KMS-11 (cell line): ENCODE results near the gene FER1L5.

Experiments used
- H2AFZ ChIP-seq: fragments of 200-600 bp; sonication (generic); 2 replicates; pipeline ENCODE4 v1.6.1; 2016; ENCODE audit warnings: antibody characterized with exemption, mixed run types, low read depth
- H3K27ac ChIP-seq: fragments of 200-600 bp; sonication (generic); 2 replicates; pipeline ENCODE4 v1.6.1; 2016; ENCODE audit warnings: mild to moderate bottlenecking, mixed run types
- H3K27me3 ChIP-seq: fragments of 200-600 bp; sonication (generic); 2 replicates; pipeline ENCODE4 v1.6.1; 2017; ENCODE audit warnings: mild to moderate bottlenecking, low read depth, mixed run types, moderate library complexity; ENCODE audit not compliant: insufficient read depth
- H3K36me3 ChIP-seq: fragments of 200-600 bp; sonication (generic); 2 replicates; pipeline ENCODE4 v1.6.1; 2017; ENCODE audit warnings: mild to moderate bottlenecking, mixed run types; ENCODE audit not compliant: insufficient read depth
- H3K4me1 ChIP-seq: fragments of 200-600 bp; sonication (generic); 2 replicates; pipeline ENCODE4 v1.6.1; 2016; ENCODE audit warnings: mild to moderate bottlenecking, low read depth, mixed run types; ENCODE audit not compliant: poor library complexity, severe bottlenecking
- H3K4me2 ChIP-seq: fragments of 200-600 bp; sonication (generic); 2 replicates; pipeline ENCODE4 v1.7.0; 2016; ENCODE audit warnings: mild to moderate bottlenecking, mixed run types
- H3K4me3 ChIP-seq: fragments of 200-600 bp; sonication (generic); IDR thresholded peaks from 2 replicates; pipeline ENCODE4 v1.6.1; 2017; ENCODE audit warnings: low read depth, low read length, mixed read lengths; ENCODE audit not compliant: insufficient read depth
- H3K79me2 ChIP-seq: fragments of 200-600 bp; sonication (generic); 2 replicates; pipeline ENCODE4 v1.6.1; 2016; ENCODE audit warnings: low read depth, mixed run types; ENCODE audit not compliant: insufficient read depth
- H3K9ac ChIP-seq: fragments of 200-600 bp; sonication (generic); 2 replicates; pipeline ENCODE4 v1.6.1; 2016; ENCODE audit warnings: mild to moderate bottlenecking, mixed run types
- H4K20me1 ChIP-seq: fragments of 200-600 bp; sonication (generic); 2 replicates; pipeline ENCODE4 v1.6.1; 2016; ENCODE audit warnings: mild to moderate bottlenecking, mixed run types; ENCODE audit not compliant: insufficient read depth
- TF ChIP-seq, protein P1 (sequence below): fragments of 200-600 bp; sonication (generic); conservative IDR thresholded peaks from 2 replicates; pipeline ENCODE4 v1.6.1; 2017; ENCODE audit warnings: low read depth, mild to moderate bottlenecking, antibody characterized with exemption, low read length, moderate library complexity, mixed read lengths

Gene FER1L5

GRCh38 chr2:96699021-96699420 is 56.5 kb downstream of the FER1L5 start:
- Histone ChIP-seq H3K4me1 (no peaks in the 10 kb centered on the region), H3K4me3 (no peak overlapping the region), H2AFZ (no peak overlapping the region), H3K27ac (no peak overlapping the region), H3K79me2 (no peaks in the 10 kb centered on the region), H4K20me1 (no peaks in the 10 kb centered on the region), H3K4me2 (no peak overlapping the region), H3K9ac (no peak overlapping the region), H3K36me3 (no peaks in the 10 kb centered on the region), H3K27me3 (no peaks in the 10 kb centered on the region)
- TF ChIP-seq, protein P1, sequence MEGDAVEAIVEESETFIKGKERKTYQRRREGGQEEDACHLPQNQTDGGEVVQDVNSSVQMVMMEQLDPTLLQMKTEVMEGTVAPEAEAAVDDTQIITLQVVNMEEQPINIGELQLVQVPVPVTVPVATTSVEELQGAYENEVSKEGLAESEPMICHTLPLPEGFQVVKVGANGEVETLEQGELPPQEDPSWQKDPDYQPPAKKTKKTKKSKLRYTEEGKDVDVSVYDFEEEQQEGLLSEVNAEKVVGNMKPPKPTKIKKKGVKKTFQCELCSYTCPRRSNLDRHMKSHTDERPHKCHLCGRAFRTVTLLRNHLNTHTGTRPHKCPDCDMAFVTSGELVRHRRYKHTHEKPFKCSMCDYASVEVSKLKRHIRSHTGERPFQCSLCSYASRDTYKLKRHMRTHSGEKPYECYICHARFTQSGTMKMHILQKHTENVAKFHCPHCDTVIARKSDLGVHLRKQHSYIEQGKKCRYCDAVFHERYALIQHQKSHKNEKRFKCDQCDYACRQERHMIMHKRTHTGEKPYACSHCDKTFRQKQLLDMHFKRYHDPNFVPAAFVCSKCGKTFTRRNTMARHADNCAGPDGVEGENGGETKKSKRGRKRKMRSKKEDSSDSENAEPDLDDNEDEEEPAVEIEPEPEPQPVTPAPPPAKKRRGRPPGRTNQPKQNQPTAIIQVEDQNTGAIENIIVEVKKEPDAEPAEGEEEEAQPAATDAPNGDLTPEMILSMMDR = no peak

- Histone ChIP-seq H3K4me2 (no peak overlapping the region), H3K27me3 (no peaks in the 10 kb centered on the region), H3K9ac (no peak overlapping the region), H3K79me2 (no peaks in the 10 kb centered on the region), H3K27ac (no peak overlapping the region), H4K20me1 (no peaks in the 10 kb centered on the region), H3K4me1 (no peaks in the 10 kb centered on the region), H2AFZ (no peak overlapping the region), H3K36me3 (no peaks in the 10 kb centered on the region), H3K4me3 (no peak overlapping the region)
- TF ChIP-seq, protein P1 = no peak
These were observed 57.1 kb downstream of the FER1L5 start for GRCh38 chr2:96699621-96700020.

GRCh38 chr2:96700086-96700485 is 57.5 kb downstream of the FER1L5 start:
- Histone ChIP-seq H3K4me2 (no peak overlapping the region), H3K9ac (no peak overlapping the region), H2AFZ (no peak overlapping the region), H3K27ac (no peak overlapping the region), H3K79me2 (no peaks in the 10 kb centered on the region), H4K20me1 (no peaks in the 10 kb centered on the region), H3K36me3 (no peaks in the 10 kb centered on the region), H3K4me3 (no peak overlapping the region), H3K4me1 (no peaks in the 10 kb centered on the region), H3K27me3 (no peaks in the 10 kb centered on the region)
- TF ChIP-seq, protein P1 = no peak

GRCh38 chr2:96701636-96702035 is 59.1 kb downstream of the FER1L5 start:
- TF ChIP-seq, protein P1 = no peak
- Histone ChIP-seq H3K27ac (no peak overlapping the region), H3K4me1 (no peaks in the 10 kb centered on the region), H3K27me3 (no peaks in the 10 kb centered on the region), H2AFZ (no peak overlapping the region), H3K36me3 (no peaks in the 10 kb centered on the region), H4K20me1 (no peaks in the 10 kb centered on the region), H3K79me2 (no peaks in the 10 kb centered on the region), H3K9ac (no peak overlapping the region), H3K4me2 (no peak overlapping the region), H3K4me3 (no peak overlapping the region)
